ENCODE results near the gene HOXB2. TPM values are rescaled to one million over a fixed set of nuclear protein-coding genes. Genes with fewer than 3 reads are reported as not detected.

Gene HOXB2
- total RNA-seq, 1 donor from 2014 or later: 46.6 TPM

- Mint-ChIP-seq H3K36me3 (peaks cover 22% of the 10 kb centered on the region), H3K4me3 (peak overlapping the region; percentile 85), H3K9me3 (no peaks in the 10 kb centered on the region), H3K4me1 (peaks cover 82% of the 10 kb centered on the region), H3K27ac (peak overlapping the region; percentile 99), H3K27me3 (ENCODE audit: low read depth) (no peaks in the 10 kb centered on the region)
- no peak for TF ChIP-seq CTCF (IDR thresholded peaks at IDR 0.05; ENCODE audit: unreplicated experiment)
- DNase-seq (ENCODE audit: low spot score in 2 of 2, unreplicated experiment in 2 of 2): no peak
Measured at GRCh38 chr17:48577330-48577945, 32.5 kb upstream of the HOXB2 start.

- Mint-ChIP-seq H3K4me3 (peak overlapping the region; percentile 85), H3K4me1 (peaks cover 86% of the 10 kb centered on the region), H3K9me3 (no peaks in the 10 kb centered on the region), H3K27me3 (ENCODE audit: low read depth) (no peaks in the 10 kb centered on the region), H3K27ac (peak overlapping the region; percentile 99), H3K36me3 (peaks cover 21% of the 10 kb centered on the region)
- no peak for DNase-seq (ENCODE audit: low spot score in 2 of 2, unreplicated experiment in 2 of 2)
- TF ChIP-seq CTCF (IDR thresholded peaks at IDR 0.05; ENCODE audit: unreplicated experiment): no peak
Measured at GRCh38 chr17:48576479-48577309, 31.8 kb upstream of the HOXB2 start.

GRCh38 chr17:48575673-48576478 is 31.0 kb upstream of the HOXB2 start:
- DNase-seq (ENCODE audit: low spot score in 2 of 2, unreplicated experiment in 2 of 2): no peak
- no peak for TF ChIP-seq CTCF (IDR thresholded peaks at IDR 0.05; ENCODE audit: unreplicated experiment)
- Mint-ChIP-seq H3K4me1 (peaks cover 88% of the 10 kb centered on the region), H3K27ac (no peak overlapping the region), H3K4me3 (peak overlapping the region; percentile 85), H3K27me3 (ENCODE audit: low read depth) (no peaks in the 10 kb centered on the region), H3K36me3 (peaks cover 23% of the 10 kb centered on the region), H3K9me3 (no peaks in the 10 kb centered on the region)

- H3K4me1 Mint-ChIP-seq: peaks cover 88% of the 10 kb centered on the region
- DNase-seq (ENCODE audit: low spot score in 2 of 2, unreplicated experiment in 2 of 2): no peak
- H3K4me3 Mint-ChIP-seq: no peak overlapping the region
- H3K27me3 Mint-ChIP-seq (ENCODE audit: low read depth): no peaks in the 10 kb centered on the region
- TF ChIP-seq CTCF (IDR thresholded peaks at IDR 0.05; ENCODE audit: unreplicated experiment): no peak
- H3K9me3 Mint-ChIP-seq: no peaks in the 10 kb centered on the region
- H3K27ac Mint-ChIP-seq: no peak overlapping the region
- peaks cover 27% of the 10 kb centered on the region for H3K36me3 Mint-ChIP-seq
Measured at GRCh38 chr17:48575066-48575582, 30.2 kb upstream of the HOXB2 start.

GRCh38 chr17:48574505-48575065 is 29.7 kb upstream of the HOXB2 start:
- Mint-ChIP-seq H3K4me1 (peaks cover 90% of the 10 kb centered on the region), H3K4me3 (no peak overlapping the region), H3K27me3 (ENCODE audit: low read depth) (no peaks in the 10 kb centered on the region), H3K36me3 (peaks cover 24% of the 10 kb centered on the region), H3K9me3 (no peaks in the 10 kb centered on the region), H3K27ac (no peak overlapping the region)
- DNase-seq (ENCODE audit: low spot score in 2 of 2, unreplicated experiment in 2 of 2): no peak
- TF ChIP-seq CTCF (IDR thresholded peaks at IDR 0.05; ENCODE audit: unreplicated experiment): no peak

Measured in mesothelial cell of epicardium (in vitro differentiated cells).